GM21390 (cell line): ENCODE measurements around the gene ADCYAP1R1.

Experiments used
- ATAC-seq: cut with Tn5 transposase; IDR thresholded peaks from one replicate; pipeline ENCODE4 v1.9.1; 2021; ENCODE audit not compliant: unreplicated experiment

Gene ADCYAP1R1

GRCh38 chr7:31104361-31105255 lies 52.5 kb downstream of the ADCYAP1R1 start:
- no peak for ATAC-seq

- ATAC-seq, result no peak
Measured at GRCh38 chr7:31105256-31105950, 53.3 kb downstream of the ADCYAP1R1 start.

GRCh38 chr7:31106303-31107105 lies 54.4 kb downstream of the ADCYAP1R1 start:
- no peak for ATAC-seq

GRCh38 chr7:31107106-31108090 lies 55.3 kb downstream of the ADCYAP1R1 start:
- ATAC-seq, result no peak

GRCh38 chr7:31108097-31108657 lies 56.1 kb downstream of the ADCYAP1R1 start:
- no peak for ATAC-seq

GRCh38 chr7:31109751-31110150 lies 57.6 kb downstream of the ADCYAP1R1 start:
- no peak for ATAC-seq

GRCh38 chr7:31110331-31111108 lies 58.4 kb downstream of the ADCYAP1R1 start:
- ATAC-seq, result no peak

GRCh38 chr7:31111109-31111451 lies 59.0 kb downstream of the ADCYAP1R1 start:
- ATAC-seq, result no peak

GRCh38 chr7:31113660-31114059 lies 61.6 kb downstream of the ADCYAP1R1 start:
- no peak for ATAC-seq

GRCh38 chr7:31114593-31115343 lies 62.7 kb downstream of the ADCYAP1R1 start:
- no peak for ATAC-seq

GRCh38 chr7:31116615-31117014 lies 64.5 kb downstream of the ADCYAP1R1 start:
- ATAC-seq, result no peak

- ATAC-seq, result no peak
Measured at GRCh38 chr7:31119249-31119648, 67.1 kb downstream of the ADCYAP1R1 start.

- ATAC-seq, result no peak
Measured at GRCh38 chr7:31120800-31121513, 68.8 kb downstream of the ADCYAP1R1 start.

- no peak for ATAC-seq
Measured at GRCh38 chr7:31121601-31122000, 69.5 kb downstream of the ADCYAP1R1 start.

- no peak for ATAC-seq
Measured at GRCh38 chr7:31122649-31123058, 70.5 kb downstream of the ADCYAP1R1 start.

GRCh38 chr7:31123321-31123720 lies 71.2 kb downstream of the ADCYAP1R1 start:
- no peak for ATAC-seq

- ATAC-seq, result no peak
Measured at GRCh38 chr7:31123726-31124125, 71.6 kb downstream of the ADCYAP1R1 start.

GRCh38 chr7:31125171-31125570 lies 73.1 kb downstream of the ADCYAP1R1 start:
- ATAC-seq, result no peak
